Tibial nerve (tissue), 4 donors: Measurements from ENCODE around the gene SDSL.

Experiments used
- EP300 ChIP-seq, 2 donors: sonication (generic); formaldehyde crosslinking; IDR thresholded peaks; one replicate each; pipeline ENCODE4 v1.6.1; 2017; ENCODE audit warnings: antibody characterized with exemption in 2 of 2, mild to moderate bottlenecking in 1 of 2
- POLR2A ChIP-seq, 2 donors: fragments of 450-650 bp; IDR thresholded peaks; one replicate each; pipeline ENCODE4 v1.6.1; 2017; ENCODE audit warnings: antibody characterized with exemption in 2 of 2, mild to moderate bottlenecking in 2 of 2, moderate library complexity in 2 of 2
- TF ChIP-seq, protein P1 (sequence below), 5 experiments: fragments of 200-600 bp in 3 of 5; fragments of 450-650 bp in 2 of 5; sonication (generic) in 3 of 5; IDR thresholded peaks; one replicate each; pipeline ENCODE4 v1.5.1; 2016 to 2019; ENCODE audit warnings: antibody characterized with exemption in 5 of 5, mild to moderate bottlenecking in 3 of 5, moderate library complexity in 2 of 5

DNA sequence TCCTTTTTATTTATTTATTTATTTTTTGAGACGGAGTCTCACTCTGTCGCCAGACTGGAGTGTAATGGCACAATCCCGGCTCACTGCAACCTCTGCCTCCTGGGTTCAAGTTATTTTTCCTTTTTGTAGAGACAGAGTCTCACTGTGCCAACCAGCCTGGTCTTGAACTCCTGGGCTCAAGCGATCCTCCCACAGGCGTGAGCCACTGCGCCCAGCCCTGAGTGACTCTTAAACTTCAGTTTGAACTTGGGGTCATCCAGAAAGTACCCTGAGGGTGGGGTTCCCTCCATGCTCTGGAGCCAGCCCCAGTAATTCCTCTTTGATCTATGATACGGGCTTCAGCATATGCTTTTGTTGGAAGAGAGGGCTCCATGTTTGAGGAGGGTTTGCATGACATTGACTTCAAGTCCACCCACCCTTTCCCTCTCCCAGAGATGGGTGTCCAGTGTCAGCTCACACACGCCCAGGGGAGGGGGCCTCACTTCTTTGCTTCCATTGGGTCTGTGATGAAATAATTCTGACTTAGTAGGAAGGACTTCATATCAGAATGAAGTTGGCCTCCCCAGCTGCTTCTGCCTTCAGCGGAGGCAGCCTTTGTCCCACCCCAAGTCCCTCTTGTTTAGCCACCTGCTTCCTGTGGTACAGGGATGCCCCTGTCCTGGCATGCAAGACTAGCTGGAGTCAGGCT is 30.4 kb upstream of the SDSL start:
- TF ChIP-seq, protein P1, sequence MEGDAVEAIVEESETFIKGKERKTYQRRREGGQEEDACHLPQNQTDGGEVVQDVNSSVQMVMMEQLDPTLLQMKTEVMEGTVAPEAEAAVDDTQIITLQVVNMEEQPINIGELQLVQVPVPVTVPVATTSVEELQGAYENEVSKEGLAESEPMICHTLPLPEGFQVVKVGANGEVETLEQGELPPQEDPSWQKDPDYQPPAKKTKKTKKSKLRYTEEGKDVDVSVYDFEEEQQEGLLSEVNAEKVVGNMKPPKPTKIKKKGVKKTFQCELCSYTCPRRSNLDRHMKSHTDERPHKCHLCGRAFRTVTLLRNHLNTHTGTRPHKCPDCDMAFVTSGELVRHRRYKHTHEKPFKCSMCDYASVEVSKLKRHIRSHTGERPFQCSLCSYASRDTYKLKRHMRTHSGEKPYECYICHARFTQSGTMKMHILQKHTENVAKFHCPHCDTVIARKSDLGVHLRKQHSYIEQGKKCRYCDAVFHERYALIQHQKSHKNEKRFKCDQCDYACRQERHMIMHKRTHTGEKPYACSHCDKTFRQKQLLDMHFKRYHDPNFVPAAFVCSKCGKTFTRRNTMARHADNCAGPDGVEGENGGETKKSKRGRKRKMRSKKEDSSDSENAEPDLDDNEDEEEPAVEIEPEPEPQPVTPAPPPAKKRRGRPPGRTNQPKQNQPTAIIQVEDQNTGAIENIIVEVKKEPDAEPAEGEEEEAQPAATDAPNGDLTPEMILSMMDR (IDR thresholded peaks at IDR 0.05) = no peak
- TF ChIP-seq EP300 (IDR thresholded peaks at IDR 0.05) (no peak), POLR2A (IDR thresholded peaks at IDR 0.05) (no peak)
